T-cell (primary cell): Measurements from ENCODE around the gene MED27. TPM values are rescaled to one million over a fixed set of nuclear protein-coding genes. Genes with fewer than 3 reads are reported as not detected.

Experiments
- ATAC-seq, 4 experiments: fragments of 200-7000 bp in 3 of 4; fragments of 150-1000 bp in 1 of 4; cut with Tn5 transposase; replicated peaks in 1 of 4; 1 replicate in 3 of 4; 2 replicates in 1 of 4; pipeline ENCODE4 v1.10.0; 2021; ENCODE audit warnings: moderate library complexity in 3 of 4, mild to moderate bottlenecking in 2 of 4, moderate number of reproducible peaks in 1 of 4
- CTCF ChIA-PET, 2 donors: fragments of 300-600 bp; sonication (Branson Sonifier 250); formaldehyde crosslinking; loops; one replicate each; lab custom pipeline; 2022; ENCODE audit warnings: antibody characterized with exemption in 2 of 2; lab: Charles Lee
- POLR2A ChIA-PET, 2 donors: fragments of 300-600 bp; sonication (Branson Sonifier 250); formaldehyde crosslinking; loops; one replicate each; lab custom pipeline; 2022; ENCODE audit warnings: antibody characterized with exemption in 2 of 2; lab: Charles Lee
- DNase-seq, 35 experiments: peaks; one replicate each; pipeline versions ENCODE4 v3.0.0 to v3.0.0-alpha.2; 2013 to 2023
- H3K27ac ChIP-seq: one replicate; pipeline ENCODE4 v1.5.1; 2013; ENCODE audit warnings: low read length
- H3K27me3 ChIP-seq, 2 experiments: replicated peaks in 1 of 2; 1 replicate in 1 of 2; 2 replicates in 1 of 2; pipeline versions ENCODE4 v1.6.1 to v1.7.0; 2013; ENCODE audit warnings: low read length in 1 of 2, mixed read lengths in 1 of 2; ENCODE audit not compliant: control insufficient read depth in 2 of 2, insufficient read depth in 2 of 2; ENCODE audit errors: extremely low read depth in 1 of 2
- H3K36me3 ChIP-seq, 2 donors: 1 replicate in 1 of 2; 2 replicates in 1 of 2; pipeline versions ENCODE4 v1.6.1 to v1.7.0; 2013; ENCODE audit warnings: low read length in 1 of 2; ENCODE audit not compliant: control insufficient read depth in 2 of 2, insufficient read depth in 1 of 2; ENCODE audit errors: extremely low read depth in 1 of 2
- H3K4me1 ChIP-seq, 2 experiments: 1 replicate in 1 of 2; 2 replicates in 1 of 2; pipeline versions ENCODE4 v1.6.1 to v1.7.0; 2013; ENCODE audit warnings: low read length in 2 of 2, mixed read lengths in 1 of 2; ENCODE audit not compliant: insufficient read depth in 2 of 2, control insufficient read depth in 1 of 2; ENCODE audit errors: extremely low read depth in 1 of 2
- H3K4me3 ChIP-seq, 2 donors: 1 replicate in 1 of 2; 2 replicates in 1 of 2; pipeline versions ENCODE4 v1.5.1 to v1.7.0; 2013; ENCODE audit warnings: mild to moderate bottlenecking in 2 of 2, low read length in 1 of 2, moderate library complexity in 1 of 2; ENCODE audit not compliant: control insufficient read depth in 1 of 2; ENCODE audit errors: extremely low read depth in 1 of 2
- H3K9me3 ChIP-seq: 2 replicates; pipeline ENCODE4 v1.7.0; 2013
- H3K27ac Mint-ChIP-seq, 2 donors: one replicate each; pipeline ENCODE4 v1.8.0; 2020 to 2021; ENCODE audit warnings: mild to moderate bottlenecking in 2 of 2, mixed read lengths in 2 of 2
- H3K27me3 Mint-ChIP-seq, 2 donors: one replicate each; pipeline ENCODE4 v1.8.0; 2021 to 2022; ENCODE audit warnings: mixed read lengths in 2 of 2
- H3K36me3 Mint-ChIP-seq: one replicate; pipeline ENCODE4 v1.8.0; 2021; ENCODE audit warnings: mixed read lengths
- H3K4me1 Mint-ChIP-seq, 3 donors: one replicate each; pipeline ENCODE4 v1.8.0; 2020 to 2022; ENCODE audit warnings: mixed read lengths in 3 of 3, mild to moderate bottlenecking in 1 of 3
- H3K4me3 Mint-ChIP-seq, 3 donors: one replicate each; pipeline ENCODE4 v1.8.0; 2020 to 2022; ENCODE audit warnings: mild to moderate bottlenecking in 3 of 3, mixed read lengths in 3 of 3, moderate library complexity in 3 of 3
- H3K9me3 Mint-ChIP-seq, 3 donors: one replicate each; pipeline ENCODE4 v1.8.0; 2020 to 2022; ENCODE audit warnings: mixed read lengths in 3 of 3
- WGBS: methylation state at CpG from one replicate; pipeline ENCODE4 v1.1.5; 2013; ENCODE audit warnings: missing lambda C conversion rate; ENCODE audit not compliant: insufficient coverage; 5-methylcytosine and 5-hydroxymethylcytosine counted together
- total RNA-seq, 35 experiments: library from RNA in 6 of 35; stranded (reverse) in 6 of 35; fragments of 120-200 nt in 1 of 35; gene quantifications; one replicate each; pipeline versions ENCODE4 v1.2.1 to v1.2.4 and lab custom pipeline; 2013 to 2026

The MED27 gene
- total RNA-seq, 5 donors from 2014 or later (not counting 1 experiment from before 2014, with no cell fraction given) = 15.0 to 26.7 (median 17.6) TPM

DNA sequence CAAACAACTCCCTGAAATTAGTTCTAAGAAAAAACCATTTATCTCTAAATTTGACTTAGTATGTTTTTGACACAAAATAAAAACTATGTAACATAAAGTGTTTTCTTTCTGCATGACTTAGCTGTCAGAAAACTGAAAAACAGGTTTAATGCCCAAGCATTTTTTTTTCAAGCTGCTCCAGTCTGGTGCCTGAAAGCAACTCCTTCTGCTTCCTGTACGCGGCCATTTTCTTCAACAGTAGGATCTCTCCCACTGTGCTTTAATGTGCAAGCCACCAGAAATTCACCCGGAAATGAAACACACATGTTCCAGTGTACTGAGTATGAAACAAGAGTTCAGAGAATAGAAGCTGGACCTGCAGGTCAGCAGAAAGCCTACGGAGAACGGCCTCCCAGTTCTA lies 161.2 kb downstream of the MED27 start:
- peaks cover 42% of the 10 kb centered on the region for H3K36me3 Mint-ChIP-seq
- peaks cover 0 to 13% (median 0%) of the 10 kb centered on the region in 3 donors for H3K4me1 Mint-ChIP-seq
- no peaks in the 10 kb centered on the region for H3K9me3 Mint-ChIP-seq
- Histone ChIP-seq H3K4me3 (no peak overlapping the region), H3K36me3 (peaks cover 0 to 3% of the 10 kb centered on the region in 2 donors), H3K27ac (no peak overlapping the region), H3K4me1 (no peaks in the 10 kb centered on the region), H3K27me3 (no peaks in the 10 kb centered on the region), H3K9me3 (no peaks in the 10 kb centered on the region)
- POLR2A ChIA-PET = no interaction called here
- WGBS = 81% methylated on average over 3 of the region's 5 CpGs
- no peak overlapping the region for H3K4me3 Mint-ChIP-seq
- H3K27me3 Mint-ChIP-seq = no peaks in the 10 kb centered on the region
- no peak overlapping the region for H3K27ac Mint-ChIP-seq
- CTCF ChIA-PET = no interaction called here
- ATAC-seq (no peak), DNase-seq (no peak)

DNA sequence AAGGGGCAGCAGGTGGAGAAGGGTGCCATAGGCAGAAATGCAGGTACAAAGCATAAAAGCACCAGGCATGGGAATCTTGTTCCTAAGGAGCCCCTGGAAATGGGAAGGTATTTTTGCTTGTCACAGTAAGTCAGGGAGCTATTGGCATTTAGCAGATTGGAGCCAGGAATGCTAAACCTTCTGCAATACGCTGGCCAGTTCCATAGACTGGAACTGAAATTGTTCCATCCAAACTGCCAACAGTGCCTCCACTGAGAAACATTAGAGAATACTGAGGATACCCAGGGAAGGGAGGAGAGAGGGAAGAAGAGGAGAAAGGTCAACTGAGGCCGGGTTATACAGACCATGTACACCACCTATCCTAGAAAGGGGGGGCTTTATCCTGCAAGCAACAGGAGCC lies 162.7 kb downstream of the MED27 start:
- CTCF ChIA-PET = no interaction called here
- no peaks in the 10 kb centered on the region for H3K9me3 Mint-ChIP-seq
- peaks cover 0 to 19% (median 0%) of the 10 kb centered on the region in 3 donors for H3K4me1 Mint-ChIP-seq
- Histone ChIP-seq H3K9me3 (no peaks in the 10 kb centered on the region), H3K36me3 (peaks cover 0 to 3% of the 10 kb centered on the region in 2 donors), H3K27ac (no peak overlapping the region), H3K4me3 (no peak overlapping the region), H3K27me3 (no peaks in the 10 kb centered on the region), H3K4me1 (no peaks in the 10 kb centered on the region)
- H3K27ac Mint-ChIP-seq = no peak overlapping the region
- ATAC-seq (no peak), DNase-seq (no peak)
- POLR2A ChIA-PET = no interaction called here
- no CpG with 5 or more reads among the region's 2 CpGs for WGBS
- no peaks in the 10 kb centered on the region for H3K27me3 Mint-ChIP-seq
- no peak overlapping the region for H3K4me3 Mint-ChIP-seq
- peaks cover 41% of the 10 kb centered on the region for H3K36me3 Mint-ChIP-seq

DNA sequence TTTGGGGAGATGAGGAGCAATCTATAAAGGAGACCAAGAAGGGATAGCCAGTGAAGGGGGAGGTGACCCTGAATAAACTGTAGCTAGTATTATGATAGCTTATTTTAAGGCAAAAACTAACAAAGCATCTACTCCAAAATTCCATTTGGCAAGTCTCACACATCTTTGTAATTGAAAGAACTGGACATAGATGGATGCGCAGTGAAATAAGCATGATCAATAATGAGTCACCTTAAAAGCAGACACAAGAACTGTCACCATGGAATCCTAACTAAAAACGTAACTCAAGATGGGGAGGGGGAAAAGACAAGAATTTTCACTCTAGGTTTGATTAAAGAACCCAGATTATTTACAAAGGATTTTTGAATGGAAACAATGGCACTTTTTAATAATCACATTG lies 164.5 kb downstream of the MED27 start:
- Histone ChIP-seq H3K27me3 (no peaks in the 10 kb centered on the region), H3K9me3 (no peaks in the 10 kb centered on the region), H3K36me3 (peaks cover 0 to 3% of the 10 kb centered on the region in 2 donors), H3K27ac (no peak overlapping the region), H3K4me3 (no peak overlapping the region), H3K4me1 (no peaks in the 10 kb centered on the region)
- ATAC-seq = no peak
- H3K36me3 Mint-ChIP-seq = peaks cover 35% of the 10 kb centered on the region
- ChIA-PET CTCF (no interaction called here), POLR2A (interaction anchor here in 1 of 2 donors (0.7 kb wide), 1 partner anchor 1372 kb away, joined by 3 read pairs; no protein-coding TSS in a partner anchor)
- DNase-seq = no peak
- WGBS = no CpG with 5 or more reads among the region's 2 CpGs
- H3K4me1 Mint-ChIP-seq = peaks cover 0 to 19% (median 0%) of the 10 kb centered on the region in 3 donors
- no peak overlapping the region for H3K27ac Mint-ChIP-seq
- no peak overlapping the region for H3K4me3 Mint-ChIP-seq
- H3K9me3 Mint-ChIP-seq = no peaks in the 10 kb centered on the region
- H3K27me3 Mint-ChIP-seq = no peaks in the 10 kb centered on the region

DNA sequence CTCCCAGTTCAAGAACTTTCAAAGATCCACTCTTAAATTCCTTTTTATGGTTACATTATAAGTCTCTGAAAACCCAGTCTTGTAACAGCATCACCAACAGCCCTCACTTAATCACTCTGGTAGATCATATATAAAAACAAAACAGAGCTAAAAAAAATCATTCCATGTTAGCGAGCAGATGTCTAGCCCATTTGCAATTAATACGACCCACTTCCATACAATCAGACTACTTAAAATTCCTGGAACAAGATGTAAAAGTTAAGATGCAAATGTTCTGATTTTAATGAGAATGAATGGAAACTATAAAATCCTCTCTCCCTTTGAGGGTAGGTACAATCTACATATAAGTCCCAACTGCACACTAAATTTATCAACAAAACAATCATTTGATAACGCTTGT lies 167.0 kb downstream of the MED27 start:
- Histone ChIP-seq H3K4me3 (no peak overlapping the region), H3K27me3 (no peaks in the 10 kb centered on the region), H3K36me3 (no peaks in the 10 kb centered on the region), H3K9me3 (no peaks in the 10 kb centered on the region), H3K4me1 (no peaks in the 10 kb centered on the region), H3K27ac (no peak overlapping the region)
- no CpG with 5 or more reads among the region's 3 CpGs for WGBS
- POLR2A ChIA-PET = no interaction called here
- DNase-seq (no peak), ATAC-seq (no peak)
- CTCF ChIA-PET = no interaction called here
- Mint-ChIP-seq H3K27ac (no peak overlapping the region), H3K9me3 (no peaks in the 10 kb centered on the region), H3K36me3 (peaks cover 35% of the 10 kb centered on the region), H3K4me3 (no peak overlapping the region), H3K4me1 (peaks cover 0 to 19% (median 0%) of the 10 kb centered on the region in 3 donors), H3K27me3 (no peaks in the 10 kb centered on the region)

DNA sequence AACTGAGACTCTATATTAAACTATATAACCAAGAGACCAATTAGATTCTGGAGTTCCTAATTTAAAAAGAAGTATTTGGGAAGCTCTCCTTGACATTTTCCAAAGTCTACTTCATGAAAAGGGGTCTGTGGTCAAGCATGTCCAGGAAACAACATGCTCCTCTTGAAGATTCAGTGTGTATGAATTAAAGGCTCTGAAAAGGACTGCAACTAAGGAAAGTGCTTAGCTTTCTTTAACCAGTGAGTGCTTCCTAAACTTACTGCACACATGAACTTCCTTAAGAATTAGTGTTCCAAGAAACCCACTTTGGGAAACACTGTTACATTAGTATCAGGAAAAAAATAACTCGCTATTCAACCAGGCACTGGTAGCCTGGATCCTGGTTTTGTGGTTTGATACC lies 167.6 kb downstream of the MED27 start:
- 83% methylated on average over 1 of the region's 1 CpG for WGBS
- DNase-seq = no peak
- Mint-ChIP-seq H3K27ac (no peak overlapping the region), H3K4me3 (no peak overlapping the region), H3K36me3 (peaks cover 36% of the 10 kb centered on the region), H3K4me1 (peaks cover 0 to 19% (median 0%) of the 10 kb centered on the region in 3 donors), H3K27me3 (no peaks in the 10 kb centered on the region), H3K9me3 (no peaks in the 10 kb centered on the region)
- Histone ChIP-seq H3K27ac (no peak overlapping the region), H3K9me3 (no peaks in the 10 kb centered on the region), H3K27me3 (no peaks in the 10 kb centered on the region), H3K4me1 (no peaks in the 10 kb centered on the region), H3K4me3 (no peak overlapping the region), H3K36me3 (no peaks in the 10 kb centered on the region)
- CTCF ChIA-PET = no interaction called here
- POLR2A ChIA-PET = no interaction called here
- ATAC-seq = no peak

DNA sequence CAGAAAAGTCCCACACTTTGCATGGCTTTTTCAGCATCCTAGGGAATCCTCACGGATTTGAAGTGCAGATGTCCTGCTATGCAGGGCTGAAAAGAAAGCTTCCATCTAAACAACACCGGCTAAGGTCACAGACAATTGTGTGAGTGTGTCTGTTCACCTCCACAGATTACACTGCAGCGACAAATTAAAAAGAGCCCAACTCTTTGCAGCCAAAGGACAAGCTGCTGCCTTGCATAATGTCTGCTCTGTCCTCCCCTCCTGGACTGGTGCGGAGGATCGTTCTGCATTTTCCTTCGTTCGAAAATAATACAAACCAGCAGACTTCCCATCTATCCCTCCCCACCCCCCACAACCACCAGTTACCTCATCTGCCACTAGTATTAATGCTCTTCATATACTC lies 169.1 kb downstream of the MED27 start:
- Histone ChIP-seq H3K27me3 (no peaks in the 10 kb centered on the region), H3K36me3 (no peaks in the 10 kb centered on the region), H3K9me3 (no peaks in the 10 kb centered on the region), H3K27ac (no peak overlapping the region), H3K4me1 (no peaks in the 10 kb centered on the region), H3K4me3 (no peak overlapping the region)
- DNase-seq (no peak), ATAC-seq (no peak)
- Mint-ChIP-seq H3K4me1 (peaks cover 0 to 19% (median 0%) of the 10 kb centered on the region in 3 donors), H3K27me3 (no peaks in the 10 kb centered on the region), H3K4me3 (no peak overlapping the region), H3K9me3 (no peaks in the 10 kb centered on the region), H3K27ac (no peak overlapping the region), H3K36me3 (peaks cover 45% of the 10 kb centered on the region)
- POLR2A ChIA-PET = no interaction called here
- WGBS = 92% methylated on average over 5 of the region's 7 CpGs
- CTCF ChIA-PET = no interaction called here

DNA sequence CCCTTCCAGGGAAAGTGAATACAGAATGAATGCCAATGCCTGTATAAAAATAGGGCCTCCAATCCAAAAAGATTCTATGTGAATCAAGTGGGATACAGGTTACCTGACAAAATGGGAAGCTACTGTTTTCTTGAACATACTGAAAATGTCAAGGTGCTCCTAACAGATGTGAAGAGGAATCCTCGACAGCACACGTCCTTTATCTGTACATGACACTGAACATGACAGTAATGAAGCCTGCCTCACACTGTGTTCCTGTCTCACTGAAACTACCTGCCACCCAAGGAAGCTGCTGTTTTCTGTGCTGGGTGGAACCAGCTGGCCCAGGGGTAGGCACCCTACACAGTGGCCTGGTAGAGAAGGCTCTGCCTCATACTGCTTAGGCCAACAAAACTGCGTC lies 174.5 kb downstream of the MED27 start:
- WGBS = 100% methylated on average over 2 of the region's 3 CpGs
- Mint-ChIP-seq H3K27ac (no peak overlapping the region), H3K36me3 (peaks cover 26% of the 10 kb centered on the region), H3K4me3 (no peak overlapping the region), H3K27me3 (no peaks in the 10 kb centered on the region), H3K9me3 (no peaks in the 10 kb centered on the region), H3K4me1 (no peaks in the 10 kb centered on the region)
- H3K4me1 ChIP-seq = no peaks in the 10 kb centered on the region
- H3K27ac ChIP-seq = no peak overlapping the region
- no peak overlapping the region for H3K4me3 ChIP-seq
- H3K27me3 ChIP-seq = no peaks in the 10 kb centered on the region
- H3K36me3 ChIP-seq = peaks cover 0 to 8% of the 10 kb centered on the region in 2 donors
- CTCF ChIA-PET = no interaction called here
- ATAC-seq = no peak
- POLR2A ChIA-PET = no interaction called here
- no peak for DNase-seq
- H3K9me3 ChIP-seq = no peaks in the 10 kb centered on the region
